ENCODE results near the gene MIA. TPM values are rescaled to one million over a fixed set of nuclear protein-coding genes. Genes with fewer than 3 reads are reported as not detected.
A peak's percentile ranks its signal among the peaks of the same experiment; 100 is the strongest.

Gene MIA
- total and polyA plus RNA-seq, 9 of the 15 experiments (the other 6 are each of a cell fraction or from before 2014, with no cell fraction given), result 0.21 TPM; not detected in 8

GRCh38 chr19:40750874-40751537, 24.3 kb upstream of the MIA start, which contains the start of gene SNRPA (continued):
- peak; percentile 93 to 94 for TF ChIP-seq E2F6 (IDR thresholded peaks at IDR 0.05; ENCODE audit: borderline replicate concordance in 1 of 2, extremely low read depth in 1 of 2, insufficient read depth in 1 of 2, insufficient read length in 1 of 2, low read depth in 1 of 2, low read length in 1 of 2, poor library complexity in 1 of 2, severe bottlenecking in 1 of 2)
- no peak for TF ChIP-seq ARID3A (IDR thresholded peaks at IDR 0.05; ENCODE audit: borderline replicate concordance, low read depth, low read length)
- no peak for TF ChIP-seq TSC22D4 (tag; IDR thresholded peaks at IDR 0.05)
- TF ChIP-seq RBFOX2 (IDR thresholded peaks at IDR 0.05; ENCODE audit: low read depth, low read length), result peak; percentile 92
- TF ChIP-seq THRA (IDR thresholded peaks at IDR 0.05), result no peak
- no peak for TF ChIP-seq MCM5 (IDR thresholded peaks at IDR 0.05; ENCODE audit: low read depth)
- TF ChIP-seq PRMT5 (CRISPR knock-in tag; IDR thresholded peaks at IDR 0.05), result no peak
- TF ChIP-seq ASH1L (IDR thresholded peaks at IDR 0.05; ENCODE audit: borderline replicate concordance, low read depth, partially characterized antibody), result peak; percentile 8
- peak; percentile 39; the same call in 1 of the 2 replicates for TF ChIP-seq SPI1 (IDR thresholded peaks at IDR 0.05; ENCODE audit: borderline replicate concordance, low read depth, low read length)
- TF ChIP-seq ZNF584 (CRISPR knock-in tag; IDR thresholded peaks at IDR 0.05; ENCODE audit: low read depth), result no peak
- TF ChIP-seq TEAD4 (IDR thresholded peaks at IDR 0.05; ENCODE audit: low read length), result no peak; the same call in 1 of the 2 replicates
- TF ChIP-seq TEAD4 (CRISPR knock-in tag; IDR thresholded peaks at IDR 0.05; ENCODE audit: borderline replicate concordance), result no peak
- no peak for TF ChIP-seq ZBTB9 (CRISPR knock-in tag; IDR thresholded peaks at IDR 0.05)
- TF ChIP-seq CTBP1 (IDR thresholded peaks at IDR 0.05; ENCODE audit: borderline replicate concordance), result no peak
- TF ChIP-seq SAP30 (IDR thresholded peaks at IDR 0.05; ENCODE audit: borderline replicate concordance, insufficient read depth, low read depth, low read length, poor library complexity, severe bottlenecking), result no peak
- TF ChIP-seq ZBTB17 (CRISPR knock-in tag; IDR thresholded peaks at IDR 0.05), result no peak; the same call in 1 of the 2 replicates
- TF ChIP-seq HNRNPLL (IDR thresholded peaks at IDR 0.05; ENCODE audit: low read depth, low read length, poor library complexity, severe bottlenecking), result peak; percentile 78
- peak; percentile 5 for TF ChIP-seq SP1 (CRISPR knock-in tag; IDR thresholded peaks at IDR 0.05)
- TF ChIP-seq ESRRA (IDR thresholded peaks at IDR 0.05; ENCODE audit: borderline replicate concordance, low read depth), result no peak
- TF ChIP-seq, protein P1, sequence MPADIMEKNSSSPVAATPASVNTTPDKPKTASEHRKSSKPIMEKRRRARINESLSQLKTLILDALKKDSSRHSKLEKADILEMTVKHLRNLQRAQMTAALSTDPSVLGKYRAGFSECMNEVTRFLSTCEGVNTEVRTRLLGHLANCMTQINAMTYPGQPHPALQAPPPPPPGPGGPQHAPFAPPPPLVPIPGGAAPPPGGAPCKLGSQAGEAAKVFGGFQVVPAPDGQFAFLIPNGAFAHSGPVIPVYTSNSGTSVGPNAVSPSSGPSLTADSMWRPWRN (IDR thresholded peaks at IDR 0.05; ENCODE audit: low read depth), result no peak
- no peak for TF ChIP-seq ZNF41 (CRISPR knock-in tag; conservative IDR thresholded peaks at IDR 0.05)

Data from K562 (cell line).